ENCODE data around the gene GOLGA3.
"Not testable (repeated sequence)": the region's sequence is repeated elsewhere in the genome, so short reads cannot be mapped to it uniquely, and the experiment has no call there.

The GOLGA3 gene

DNA sequence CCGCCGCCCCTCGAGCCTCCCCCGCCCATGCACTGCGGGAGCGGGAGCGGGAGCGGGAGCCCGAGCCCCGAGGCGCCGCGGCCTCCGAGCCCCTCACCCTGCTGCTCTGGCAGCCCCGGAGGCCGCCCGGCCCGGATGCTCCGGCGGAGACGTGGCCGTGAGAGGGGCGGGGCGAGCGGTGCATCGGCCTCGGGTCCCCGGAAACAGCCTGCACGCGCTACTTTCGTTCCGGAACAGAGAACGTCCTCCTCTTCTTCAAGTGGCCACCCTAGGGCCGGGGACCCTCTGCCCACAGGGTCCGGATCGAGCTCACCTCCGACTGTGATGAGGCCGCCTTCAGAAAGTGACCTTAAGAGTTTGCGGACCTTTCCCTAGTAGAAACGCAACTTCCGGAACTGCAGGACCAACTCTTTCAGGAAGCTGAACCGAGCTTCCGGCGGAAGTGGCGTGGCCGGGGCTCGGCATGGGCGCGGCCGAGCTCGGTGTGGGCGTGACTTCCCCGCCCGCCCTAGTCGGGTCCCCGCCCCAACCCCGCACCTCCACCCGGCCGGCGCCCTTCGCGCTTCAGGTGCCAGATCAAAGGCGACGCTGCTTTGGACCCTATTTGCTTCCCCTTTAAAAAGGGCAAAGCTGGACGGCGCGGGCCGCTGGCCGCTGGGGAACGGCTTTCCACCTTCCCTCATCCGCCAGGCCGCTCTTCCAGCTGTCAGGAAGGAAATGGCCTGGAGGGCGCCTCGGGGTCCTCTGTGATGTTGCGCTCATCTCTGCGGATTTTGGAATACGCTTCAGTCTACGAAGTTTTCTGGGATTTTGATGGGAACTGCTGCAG lies at the start of gene GOLGA3:
TSS of gene GOLGA3 (minus strand) at position 164 of the 829 bp plus-strand sequence. CDS start 6,741 bp downstream, outside the sequence.
- FAIRE-seq (no peak), DNase-seq (ENCODE audit: insufficient read length, low spot score) (peak; percentile 99)
- TF ChIP-seq, protein P1, sequence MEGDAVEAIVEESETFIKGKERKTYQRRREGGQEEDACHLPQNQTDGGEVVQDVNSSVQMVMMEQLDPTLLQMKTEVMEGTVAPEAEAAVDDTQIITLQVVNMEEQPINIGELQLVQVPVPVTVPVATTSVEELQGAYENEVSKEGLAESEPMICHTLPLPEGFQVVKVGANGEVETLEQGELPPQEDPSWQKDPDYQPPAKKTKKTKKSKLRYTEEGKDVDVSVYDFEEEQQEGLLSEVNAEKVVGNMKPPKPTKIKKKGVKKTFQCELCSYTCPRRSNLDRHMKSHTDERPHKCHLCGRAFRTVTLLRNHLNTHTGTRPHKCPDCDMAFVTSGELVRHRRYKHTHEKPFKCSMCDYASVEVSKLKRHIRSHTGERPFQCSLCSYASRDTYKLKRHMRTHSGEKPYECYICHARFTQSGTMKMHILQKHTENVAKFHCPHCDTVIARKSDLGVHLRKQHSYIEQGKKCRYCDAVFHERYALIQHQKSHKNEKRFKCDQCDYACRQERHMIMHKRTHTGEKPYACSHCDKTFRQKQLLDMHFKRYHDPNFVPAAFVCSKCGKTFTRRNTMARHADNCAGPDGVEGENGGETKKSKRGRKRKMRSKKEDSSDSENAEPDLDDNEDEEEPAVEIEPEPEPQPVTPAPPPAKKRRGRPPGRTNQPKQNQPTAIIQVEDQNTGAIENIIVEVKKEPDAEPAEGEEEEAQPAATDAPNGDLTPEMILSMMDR (IDR thresholded peaks at IDR 0.05; ENCODE audit: insufficient read depth, missing control alignments), result no peak

DNA sequence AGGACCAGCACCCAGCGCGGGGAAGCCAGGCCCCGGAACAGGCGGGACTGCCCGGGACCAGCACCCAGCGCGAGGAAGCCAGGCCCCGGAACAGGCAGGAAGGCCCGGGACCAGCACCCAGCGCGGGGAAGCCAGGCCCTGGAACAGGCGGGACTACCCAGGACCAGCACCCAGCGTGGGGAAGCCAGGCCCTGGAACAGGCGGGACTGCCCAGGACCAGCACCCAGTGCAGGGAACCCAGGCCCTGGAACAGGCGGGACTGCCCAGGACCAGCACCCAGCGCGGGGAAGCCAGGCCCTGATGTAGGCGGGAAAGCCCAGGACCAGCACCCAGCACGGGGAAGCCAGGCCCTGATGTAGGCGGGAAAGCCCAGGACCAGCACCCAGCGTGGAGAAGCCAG lies 46.0 kb upstream of the GOLGA3 start:
- not testable (repeated sequence) for DNase-seq (ENCODE audit: insufficient read length, low spot score); FAIRE-seq

GRCh38 chr12:132874175-132874574 lies 45.5 kb upstream of the GOLGA3 start:
- TF ChIP-seq, protein P1 (IDR thresholded peaks at IDR 0.05; ENCODE audit: insufficient read depth, missing control alignments), result no peak
- DNase-seq (ENCODE audit: insufficient read length, low spot score), result no peak
- FAIRE-seq, result no peak

- TF ChIP-seq, protein P1 (IDR thresholded peaks at IDR 0.05; ENCODE audit: insufficient read depth, missing control alignments), result no peak
- FAIRE-seq (no peak), DNase-seq (ENCODE audit: insufficient read length, low spot score) (no peak)
Measured at GRCh38 chr12:132873724-132874123, 45.1 kb upstream of the GOLGA3 start.

DNA sequence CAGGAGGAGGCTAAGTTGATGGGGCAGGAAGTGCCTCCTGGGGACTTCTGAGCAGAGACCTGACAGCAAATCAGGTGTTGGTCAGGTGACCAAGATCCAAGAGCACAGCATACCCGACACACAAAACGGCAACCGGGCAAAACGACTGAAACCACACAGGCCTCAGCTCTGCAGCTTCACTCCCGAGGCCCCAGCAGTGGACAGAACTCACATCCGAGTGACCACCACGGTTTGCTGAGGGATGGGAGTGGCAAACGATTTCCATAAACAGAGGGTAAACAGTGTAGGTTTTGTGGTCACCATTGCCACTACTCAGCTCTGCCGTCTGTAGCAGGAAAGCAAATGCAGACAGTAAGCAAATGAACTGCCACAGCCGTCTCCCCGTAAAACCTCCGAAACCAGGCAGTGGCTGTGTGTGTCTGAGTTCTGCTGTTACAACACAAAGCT lies 44.3 kb upstream of the GOLGA3 start:
- TF ChIP-seq, protein P1 (IDR thresholded peaks at IDR 0.05; ENCODE audit: insufficient read depth, missing control alignments), result no peak
- no peak for DNase-seq (ENCODE audit: insufficient read length, low spot score)
- FAIRE-seq, result no peak

GRCh38 chr12:132872073-132872855 lies 43.6 kb upstream of the GOLGA3 start:
- FAIRE-seq, result no peak
- TF ChIP-seq, protein P1 (IDR thresholded peaks at IDR 0.05; ENCODE audit: insufficient read depth, missing control alignments), result no peak
- DNase-seq (ENCODE audit: insufficient read length, low spot score), result no peak

DNA sequence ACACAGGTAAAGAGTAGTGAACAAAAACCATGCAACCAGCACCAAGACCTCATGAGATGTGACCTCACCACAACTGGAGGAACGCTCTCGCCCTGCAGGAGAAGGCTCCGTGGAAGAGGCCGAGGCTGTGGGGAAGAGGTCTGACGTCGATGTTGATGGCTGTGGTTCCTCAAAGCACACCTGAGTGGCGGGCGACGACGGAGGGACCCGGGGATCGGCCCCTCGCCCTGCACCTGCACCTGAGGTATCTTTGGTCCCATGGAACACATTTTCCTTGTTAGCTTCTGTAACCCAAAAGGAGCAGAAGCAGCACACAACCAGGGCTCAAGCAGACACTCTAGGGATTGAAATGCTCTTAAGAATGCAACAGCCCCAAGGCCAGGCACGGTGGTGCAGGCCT lies 40.9 kb upstream of the GOLGA3 start:
- TF ChIP-seq, protein P1 (IDR thresholded peaks at IDR 0.05; ENCODE audit: insufficient read depth, missing control alignments), result no peak
- DNase-seq (ENCODE audit: insufficient read length, low spot score), result no peak
- FAIRE-seq, result no peak

All from D721Med (cell line).